Heart right ventricle (tissue), 16 donors: Measurements from ENCODE around the gene LRRC8E. TPM values are rescaled to one million over a fixed set of nuclear protein-coding genes. Genes with fewer than 3 reads are reported as not detected.
"Not testable (repeated sequence)": the region's sequence is repeated elsewhere in the genome, so short reads cannot be mapped to it uniquely, and the experiment has no call there.

Experiments used
- ATAC-seq, 8 donors: fragments of 200-7000 bp; cut with Tn5 transposase; one replicate each; pipeline ENCODE4 v1.9.1; 2020; ENCODE audit warnings: mild to moderate bottlenecking in 8 of 8, moderate library complexity in 8 of 8, moderate number of reproducible peaks in 1 of 8
- DNase-seq, 2 donors: peaks; one replicate each; pipeline ENCODE4 v3.0.0-alpha.2; 2020
- H3K27ac ChIP-seq, 10 donors: fragments of 200-600 bp; sonication (generic) in 2 of 10; one replicate each; pipeline versions ENCODE4 v1.5.0 to v1.8.0; 2020 to 2022; ENCODE audit warnings: mild to moderate bottlenecking in 3 of 10
- H3K27me3 ChIP-seq, 7 donors: fragments of 200-600 bp; one replicate each; pipeline ENCODE4 v1.8.0; 2021 to 2022; ENCODE audit warnings: mild to moderate bottlenecking in 2 of 7
- H3K36me3 ChIP-seq, 9 donors: fragments of 200-600 bp; sonication (generic) in 1 of 9; one replicate each; pipeline versions ENCODE4 v1.5.0 to v1.8.0; 2020 to 2022; ENCODE audit warnings: mild to moderate bottlenecking in 2 of 9
- H3K4me1 ChIP-seq, 9 donors: fragments of 200-600 bp; sonication (generic) in 1 of 9; one replicate each; pipeline versions ENCODE4 v1.5.0 to v1.8.0; 2020 to 2022; ENCODE audit warnings: mild to moderate bottlenecking in 4 of 9
- H3K4me3 ChIP-seq, 10 donors: fragments of 200-600 bp; sonication (generic) in 2 of 10; one replicate each; pipeline versions ENCODE4 v1.5.0 to v1.8.0; 2020 to 2022; ENCODE audit warnings: mild to moderate bottlenecking in 7 of 10, moderate library complexity in 2 of 10
- H3K9me3 ChIP-seq, 11 donors: fragments of 200-600 bp in 10 of 11; sonication (generic) in 2 of 11; one replicate each; pipeline versions ENCODE4 v1.5.0 to v1.8.0; 2013 to 2022; ENCODE audit warnings: mild to moderate bottlenecking in 2 of 11, control low read depth in 1 of 11, moderate library complexity in 1 of 11
- CTCF ChIP-seq, 9 donors: fragments of 200-600 bp; sonication (generic) in 2 of 9; IDR thresholded peaks; one replicate each; pipeline versions ENCODE4 v1.5.0 to v1.8.0; 2021 to 2022; ENCODE audit warnings: antibody characterized with exemption in 9 of 9, mild to moderate bottlenecking in 5 of 9, moderate library complexity in 1 of 9
- WGBS, 2 donors: extraction: QIAGEN DNeasy Blood & Tissue Kit; methylation state at CpG; one replicate each; pipeline ENCODE4 v1.1.7; 2013; ENCODE audit warnings: inconsistent platforms in 1 of 2; 5-methylcytosine and 5-hydroxymethylcytosine counted together
- intact Hi-C, 10 donors: fragments of 100-400 bp; cut with DNase I; formaldehyde crosslinking; loops; one replicate each; pipeline versions ENCODE4 v1.11.1 to v1.14.2; 2022
- polyA plus RNA-seq, 2 donors: library from polyadenylated mRNA; stranded (reverse); fragments of 200-250 nt; gene quantifications; one replicate each; pipeline ENCODE4 v1.2.3, GENCODE V29; 2013
- total RNA-seq, 10 donors: library from RNA; stranded (reverse); fragmentation: NEBNext Ultra II Directional in 3 of 10; extraction: Animal tissue kit (Norgen Biotek cat#: 25700) in 3 of 10; gene quantifications; one replicate each; pipeline versions ENCODE4 v1.2.1 to v1.2.4, GENCODE V29; 2021 to 2023
- donor health status: Arrhythmogenic right ventricular cardiomyopathy.
- donor health status: ischemic (EF 13 %, LVEDD 7.1; RV severe dilation, severe dysfunction).
- donor health status: healthy with polysubstance abuse.
- donor health status: DM: no; HTN: yes; CAD: no.
- donor health status: DM: no; HTN: no; CAD: no.
- donor health status: ischemic (EF 25% LVEDD 6.9; RV normal size, moderate dysfunction).
- donor health status: ischemic (EF 25% LVEDD 5.7; RV mildly dilated, moderate dysfunction).
- donor health status: healthy.
- donor health status: DM: yes; HTN: yes; CAD: no.
- donor health status: Ischemic cardiomyopathy.
- donor health status: ischemic (EF 35%, LVEDD 5.7; RV mildly dilated, moderate dysfunction).
- donor health status: nonischemic (EF 11% LVEDD 7.7; RV severe dilation, severe dysfunction).
- donor health status: DM: yes; HTN: yes; CAD: no.
- donor health status: PGD.
- donor health status: ischemic (EF 29% LVEDD 5.4; RV normal size, mild dysfunction).
- donor health status: nonischemic (EF 23%, LVEDD 6.1; RV moderate dilation, normal function).

The LRRC8E gene
- total and polyA plus RNA-seq, 12 donors = 0.33 to 3.3 (median 0.99) TPM

DNA sequence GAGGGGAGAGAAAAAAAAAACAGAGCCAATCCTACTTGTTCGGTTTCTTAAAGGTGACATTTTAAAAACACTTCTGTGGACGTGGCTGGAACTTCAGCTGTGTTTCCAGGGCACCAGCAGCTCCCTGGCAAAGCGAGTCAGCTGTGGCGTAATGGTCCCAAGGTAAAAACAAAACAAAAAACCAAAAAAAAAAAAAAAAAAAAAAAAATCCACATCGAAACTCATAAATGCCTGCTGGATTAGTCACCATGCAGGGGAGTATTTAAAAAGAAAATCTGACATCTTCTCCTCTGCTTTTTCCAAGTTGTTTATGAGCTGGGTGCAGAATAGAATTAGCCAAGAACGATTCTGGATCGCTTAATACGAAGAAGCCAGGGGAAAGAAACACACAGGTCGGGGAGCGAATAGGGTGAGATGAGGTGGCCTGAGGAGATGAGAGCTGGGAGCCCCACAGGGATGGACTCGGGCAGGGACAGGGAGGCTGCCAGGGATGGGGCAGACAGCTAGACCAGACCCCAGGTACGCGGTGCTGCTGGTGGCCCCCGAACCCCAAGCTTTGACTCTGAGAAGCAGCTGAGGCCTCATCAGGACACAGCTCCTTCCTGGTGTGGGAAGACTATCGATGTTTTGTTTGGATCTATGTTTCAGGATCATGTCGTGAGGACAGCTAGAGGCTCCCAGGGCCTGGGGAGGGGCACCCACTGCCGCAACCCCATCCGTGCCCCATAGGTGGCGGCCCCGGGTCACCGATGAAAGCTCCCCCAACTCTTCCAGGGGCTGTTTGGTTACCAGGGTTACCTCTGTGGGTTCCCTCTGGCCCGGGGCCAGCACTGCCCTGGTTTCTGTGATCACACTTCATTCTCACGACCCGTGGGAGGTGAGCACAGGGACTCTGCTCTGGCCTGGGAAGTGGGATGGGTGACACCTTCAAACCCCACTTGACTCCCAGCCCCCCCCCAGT is 40.7 kb downstream of the LRRC8E start:
- 61% methylated on average over 23 to 24 of the region's 24 CpGs for WGBS, 2 donors
- DNase-seq (no peak), ATAC-seq (peak in 1 of 8 donors; percentile 8)
- Histone ChIP-seq H3K27ac (peak overlapping the region in 9 of 10 donors; percentile 29 to 69 (median 56)), H3K36me3 (peaks cover 17 to 48% (median 39%) of the 10 kb centered on the region in 9 donors), H3K4me3 (no peak overlapping the region), H3K9me3 (no peaks in the 10 kb centered on the region), H3K27me3 (peaks cover 0 to 8% (median 0%) of the 10 kb centered on the region in 7 donors), H3K4me1 (peaks cover 9 to 50% (median 32%) of the 10 kb centered on the region in 9 donors)
- intact Hi-C loops = loop anchor here in 4 of 10 donors (5.0 to 10.0 kb wide), 2 partner anchors 74 to 77 kb away; no protein-coding TSS in a partner anchor
- peak in 6 of 9 donors; percentile 4 to 39 (median 24) for TF ChIP-seq CTCF (IDR thresholded peaks at IDR 0.05)

DNA sequence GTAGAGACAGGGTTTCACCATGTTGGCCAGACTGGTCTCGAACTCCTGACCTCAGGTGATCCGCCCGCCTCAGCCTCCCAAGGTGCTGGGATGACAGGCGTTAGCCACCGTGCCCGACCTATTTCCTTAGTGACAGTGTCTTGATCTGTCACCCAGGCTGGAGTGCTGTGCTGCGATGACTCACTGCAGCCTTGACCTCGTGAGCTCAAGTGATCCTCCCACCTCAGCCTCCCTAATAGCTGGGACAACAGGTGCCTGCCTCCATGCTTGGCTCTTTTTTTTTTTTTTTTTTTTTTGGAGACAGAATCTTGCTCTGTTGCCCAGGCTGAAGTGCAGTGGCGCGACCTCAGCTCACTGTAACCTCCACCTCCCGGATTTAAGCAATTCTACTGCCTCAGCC is 41.7 kb downstream of the LRRC8E start:
- H3K4me3 ChIP-seq, ATAC-seq, H3K9me3 ChIP-seq, intact Hi-C loops, H3K27me3 ChIP-seq, H3K27ac ChIP-seq, DNase-seq: not testable (repeated sequence)
- Histone ChIP-seq H3K4me1 (peaks cover 9 to 42% (median 28%) of the 10 kb centered on the region in 9 donors), H3K36me3 (peaks cover 17 to 58% (median 47%) of the 10 kb centered on the region in 9 donors)
- 92% methylated on average over 10 to 11 of the region's 11 CpGs for WGBS, 2 donors

DNA sequence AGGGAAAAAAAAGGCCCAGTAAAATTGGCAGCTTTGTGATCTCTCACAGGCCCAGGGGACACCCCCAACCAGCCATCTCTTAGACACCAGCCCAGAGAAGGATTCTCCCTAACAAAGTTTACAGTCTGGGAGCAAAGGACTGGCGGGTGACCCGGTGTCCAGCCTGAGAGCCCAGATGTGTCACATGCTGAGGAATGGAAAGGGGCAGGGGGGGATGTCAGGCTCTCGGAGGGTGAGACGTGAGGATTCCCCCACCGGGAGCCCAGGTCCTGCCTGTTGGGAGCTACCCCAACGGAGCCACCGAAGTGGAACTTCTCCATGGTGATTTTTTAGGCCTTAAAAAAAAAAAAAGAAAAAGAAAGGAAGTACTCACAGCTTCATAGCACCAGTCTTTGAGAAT is 42.5 kb downstream of the LRRC8E start:
- 77 to 81% methylated on average over 7 of the region's 7 CpGs for WGBS, 2 donors
- intact Hi-C loops = no loop called here
- Histone ChIP-seq H3K36me3 (peaks cover 17 to 66% (median 53%) of the 10 kb centered on the region in 9 donors), H3K4me1 (peaks cover 9 to 38% (median 28%) of the 10 kb centered on the region in 9 donors), H3K27ac (peak overlapping the region in 2 of 10 donors; percentile 35 to 50), H3K9me3 (no peaks in the 10 kb centered on the region), H3K4me3 (no peak overlapping the region), H3K27me3 (no peaks in the 10 kb centered on the region)
- no peak for DNase-seq
- no peak for TF ChIP-seq CTCF (IDR thresholded peaks at IDR 0.05)
- ATAC-seq = no peak

GRCh38 chr19:7931221-7932061 is 43.1 kb downstream of the LRRC8E start:
- 86 to 87% methylated on average over 36 of the region's 36 CpGs for WGBS, 2 donors
- Histone ChIP-seq H3K27me3 (no peaks in the 10 kb centered on the region), H3K4me3 (no peak overlapping the region), H3K4me1 (peaks cover 6 to 35% (median 24%) of the 10 kb centered on the region in 9 donors), H3K9me3 (no peaks in the 10 kb centered on the region), H3K27ac (peak overlapping the region in 3 of 10 donors; percentile 10 to 50 (median 35)), H3K36me3 (peaks cover 17 to 72% (median 60%) of the 10 kb centered on the region in 9 donors)
- no peak for TF ChIP-seq CTCF (IDR thresholded peaks at IDR 0.05)
- DNase-seq (no peak), ATAC-seq (no peak)
- intact Hi-C loops = no loop called here
